HG02678 (cell line): ENCODE results near the gene VPS26C.

Source experiments
- ATAC-seq: cut with Tn5 transposase; IDR thresholded peaks from one replicate; pipeline ENCODE4 v1.9.1; 2021; ENCODE audit warnings: mild to moderate bottlenecking, moderate library complexity; ENCODE audit not compliant: unreplicated experiment

VPS26C gene

DNA sequence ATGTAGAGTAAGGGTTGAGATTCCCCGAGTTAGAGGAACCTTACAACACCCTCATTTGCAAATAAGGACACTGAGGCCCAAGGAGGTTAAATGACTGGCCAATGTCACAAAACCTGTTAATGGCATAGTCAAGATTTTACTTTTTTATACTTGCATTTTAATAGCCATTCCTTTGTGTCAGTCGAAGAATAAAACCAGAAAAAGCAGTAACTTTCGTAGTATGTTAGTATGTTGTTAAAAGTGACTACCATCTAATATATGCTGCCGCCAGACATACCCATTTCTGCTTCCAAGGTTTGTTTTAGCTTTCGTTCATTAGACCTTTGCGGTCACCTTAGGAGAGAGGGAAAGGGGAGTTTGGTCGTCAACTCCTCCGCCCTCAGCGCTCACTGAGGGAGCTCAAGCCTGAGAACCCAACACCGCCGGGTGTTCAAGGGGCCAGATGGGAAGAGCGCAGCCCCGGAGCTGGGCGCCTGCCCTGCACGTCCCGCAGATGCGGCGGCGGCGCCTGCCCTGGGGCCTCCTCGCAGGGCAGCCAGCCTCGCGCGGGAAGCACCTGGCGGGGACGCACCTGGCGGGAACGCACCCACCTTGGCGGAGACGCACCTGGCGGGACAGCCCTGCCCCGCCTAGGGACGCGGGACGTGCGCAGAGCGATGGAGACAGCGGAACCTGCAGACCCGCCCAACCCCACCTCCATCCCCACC lies 466 bp downstream of the VPS26C start:
- ATAC-seq, result peak; percentile 5

DNA sequence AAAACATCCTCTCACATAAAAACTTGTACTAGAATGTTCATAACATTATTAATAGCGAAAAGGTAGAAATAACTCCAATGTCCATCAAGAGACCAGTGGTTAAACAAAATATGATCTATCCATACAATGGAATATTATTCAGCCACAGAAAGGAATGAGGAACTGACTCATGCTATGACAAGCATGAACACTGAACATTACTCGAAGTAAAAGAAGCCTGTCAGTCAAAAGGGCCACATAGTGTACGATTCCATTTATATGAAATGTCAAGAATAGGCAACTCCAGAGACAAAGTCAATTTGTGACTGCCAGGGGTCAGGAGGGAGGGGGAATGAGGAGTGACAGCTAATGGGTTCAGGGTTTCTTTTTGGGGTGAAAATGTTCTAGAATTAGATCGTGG lies 2.3 kb downstream of the VPS26C start:
- no peak for ATAC-seq

DNA sequence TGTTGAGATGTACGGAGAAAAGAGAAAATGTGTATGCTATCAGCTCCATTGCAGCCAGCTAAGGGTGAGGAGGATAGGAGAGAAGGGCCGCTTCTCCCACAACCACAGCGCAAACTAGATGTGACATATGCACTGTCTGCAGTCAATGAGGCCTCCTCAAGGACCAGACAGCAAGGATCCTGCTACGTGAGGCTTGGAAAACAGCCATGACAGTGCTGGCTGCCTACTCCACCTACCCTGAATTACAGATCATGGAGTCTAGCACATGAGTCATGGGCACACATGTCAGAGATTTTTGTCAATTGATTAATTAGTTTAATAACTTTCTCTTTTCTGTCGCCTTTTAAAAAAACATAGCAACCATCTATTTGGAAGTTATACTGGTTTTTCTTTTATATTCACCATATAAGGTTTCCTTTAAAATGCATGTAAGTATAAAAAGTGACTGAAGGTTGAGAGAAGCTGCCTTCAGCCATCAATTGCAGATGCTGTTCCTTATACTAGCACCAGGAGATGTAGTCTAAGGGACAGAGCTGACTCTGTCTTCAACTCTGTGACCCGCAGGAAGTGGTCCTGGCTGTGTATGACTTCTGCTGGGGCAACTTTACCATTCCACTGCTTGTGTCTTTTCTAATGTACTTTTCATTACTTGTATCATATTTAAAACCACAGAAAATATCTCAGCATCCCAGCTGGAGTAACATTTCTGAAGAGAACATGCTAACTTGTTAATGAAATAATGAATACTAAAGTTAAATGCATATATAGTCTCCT lies 3.1 kb downstream of the VPS26C start:
- no peak for ATAC-seq

DNA sequence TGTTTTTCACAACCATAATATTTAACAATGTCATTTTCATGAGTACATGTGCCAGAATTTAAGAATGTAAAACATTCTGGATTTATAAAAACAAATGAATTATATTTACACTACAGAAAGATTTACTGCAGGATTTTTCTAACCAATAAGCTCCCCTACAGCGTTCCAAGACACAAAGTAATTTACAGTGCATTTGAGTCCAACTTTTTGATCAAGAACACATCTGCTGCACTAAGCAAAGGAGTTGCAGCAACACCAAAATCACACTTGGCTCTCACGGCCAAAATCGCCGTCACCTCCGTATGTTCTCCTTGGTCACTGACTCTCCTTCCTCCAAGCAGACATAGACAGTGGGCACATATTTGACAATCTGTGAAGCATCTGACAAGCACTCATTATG lies 7.7 kb downstream of the VPS26C start:
- no peak for ATAC-seq

DNA sequence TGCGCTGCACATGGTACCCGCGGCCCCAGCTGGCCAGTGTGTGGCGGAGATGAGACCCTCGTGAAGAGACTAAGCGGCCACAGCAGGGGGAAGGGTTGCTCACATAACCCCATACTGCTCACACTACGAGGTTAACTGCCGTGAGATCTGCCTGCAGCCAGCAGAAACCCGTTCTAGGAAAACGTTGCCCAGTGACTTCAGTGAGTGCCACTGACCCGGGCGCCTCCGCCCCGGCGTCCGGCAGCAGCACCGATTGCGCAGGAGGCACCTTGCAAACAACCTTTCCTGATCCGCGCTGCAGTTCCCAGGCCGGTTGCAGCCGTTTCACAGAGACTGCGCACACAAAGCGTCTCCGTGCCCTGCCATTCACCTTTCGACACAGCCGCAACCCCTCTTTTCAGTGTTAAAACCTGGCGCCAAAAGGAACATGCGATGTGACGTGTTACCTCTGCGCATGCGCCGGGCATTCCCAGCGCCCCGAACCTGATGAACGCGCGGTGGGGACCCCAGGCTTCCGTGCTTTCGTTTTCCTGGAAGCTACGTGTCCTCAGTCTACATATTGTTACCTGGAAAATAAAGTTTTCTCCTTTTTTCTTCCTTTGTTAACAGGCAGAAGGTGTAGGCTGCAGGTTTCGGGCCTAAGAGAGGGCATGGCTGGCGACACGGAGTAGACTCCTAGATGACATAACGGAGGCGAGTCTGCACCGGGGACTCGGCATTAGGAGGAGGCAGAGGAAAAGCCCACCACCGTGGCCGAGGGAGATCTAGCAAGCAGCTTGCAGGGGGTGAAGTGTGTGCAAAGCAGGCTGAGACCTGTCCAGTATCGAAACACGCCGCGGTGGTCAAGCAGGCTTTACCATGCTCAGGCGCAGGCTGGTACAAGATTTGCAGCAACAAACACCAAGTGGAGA lies 8.9 kb downstream of the VPS26C start:
- peak; percentile 67 for ATAC-seq

DNA sequence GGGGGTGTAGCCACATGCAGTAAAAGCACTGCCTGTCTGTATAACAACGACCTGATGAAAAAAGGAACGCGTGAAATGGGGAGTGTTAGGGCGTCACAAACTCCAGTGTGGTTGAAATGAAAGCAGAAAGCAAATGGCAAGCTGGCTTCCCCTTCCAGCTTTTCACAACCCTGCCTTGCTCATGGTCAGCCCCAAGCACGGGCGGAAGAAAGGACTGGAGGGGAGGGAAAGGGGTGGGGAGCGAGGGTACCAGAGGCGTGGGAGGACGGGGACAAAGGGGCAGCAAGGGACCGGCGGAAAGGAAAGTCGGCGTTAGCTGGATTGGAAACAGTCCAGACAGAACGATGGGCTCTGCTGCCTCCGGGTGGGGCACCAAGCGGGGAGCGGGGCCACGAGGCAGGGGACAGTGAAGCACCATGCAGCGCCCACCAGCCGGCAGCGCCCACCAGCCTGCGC lies 9.6 kb downstream of the VPS26C start:
- ATAC-seq, result peak; percentile 31

DNA sequence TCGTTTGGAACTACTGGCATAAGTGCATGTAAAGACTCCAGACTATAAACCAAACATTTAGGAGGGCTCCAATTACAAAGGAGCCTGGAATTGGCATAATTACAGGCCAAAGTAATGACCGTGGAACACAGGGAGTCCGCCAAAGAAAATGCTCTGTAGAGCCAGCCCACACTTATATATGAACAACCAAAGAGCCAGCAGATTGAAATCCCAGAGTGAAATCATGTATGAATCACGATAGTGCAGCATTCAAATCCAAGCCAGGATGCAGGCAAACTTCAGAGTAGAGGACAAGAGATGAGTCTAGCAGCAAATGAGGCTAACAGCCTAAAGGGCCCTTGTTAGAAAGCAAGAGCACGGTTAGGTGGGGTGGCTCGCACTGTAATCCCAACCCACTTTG lies 13.1 kb downstream of the VPS26C start:
- no peak for ATAC-seq

DNA sequence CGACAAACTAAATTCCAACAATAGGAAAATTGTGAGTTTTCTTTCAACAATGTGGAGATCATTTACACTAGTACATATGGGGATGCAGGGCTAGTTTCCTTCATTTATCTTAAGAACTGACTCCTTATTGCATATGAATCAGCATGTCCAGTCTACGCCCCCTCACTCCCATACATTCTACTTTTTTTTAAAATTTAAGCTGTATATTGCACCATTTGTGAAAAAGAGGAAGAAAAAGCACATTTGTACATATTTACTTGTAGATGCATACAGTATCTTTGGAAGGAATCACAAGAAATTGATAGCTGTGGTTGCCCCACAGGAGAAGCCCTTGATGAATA lies 15.9 kb downstream of the VPS26C start:
- no peak for ATAC-seq

DNA sequence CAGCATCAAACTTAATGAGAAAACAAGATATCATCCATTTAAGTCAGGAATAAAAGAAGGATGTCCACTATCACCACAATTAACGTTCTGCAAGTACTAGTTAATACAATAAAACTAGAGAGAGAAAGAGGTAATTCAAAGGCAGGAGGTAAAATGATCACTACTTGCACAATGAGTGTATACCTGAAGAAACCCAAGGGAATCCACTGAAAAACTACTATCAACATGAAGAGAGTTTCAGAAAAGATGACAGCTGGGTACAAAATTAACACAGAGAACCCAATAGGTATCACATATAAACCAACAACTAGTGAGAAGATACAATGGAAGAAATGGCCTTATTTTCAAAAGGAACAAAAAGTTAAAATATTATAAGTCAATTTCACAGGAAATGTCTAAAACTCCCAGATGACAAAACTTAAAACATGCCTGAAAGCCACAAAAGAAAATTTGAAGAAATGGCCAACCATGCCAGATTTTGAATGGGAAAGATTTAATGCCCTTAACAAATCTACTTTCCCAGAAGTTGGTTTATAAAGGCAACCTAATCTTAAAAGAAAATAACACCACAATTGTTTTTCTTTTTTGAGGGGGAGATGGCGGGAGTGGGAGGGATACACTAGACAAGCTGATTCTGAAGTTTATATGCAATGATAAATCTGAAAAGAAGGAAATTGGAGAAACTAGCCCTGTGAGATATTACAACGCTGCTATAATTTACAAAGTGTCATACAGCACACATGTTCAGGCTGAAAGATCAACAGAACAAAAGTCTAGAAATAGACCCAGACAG lies 17.8 kb downstream of the VPS26C start:
- ATAC-seq, result no peak

DNA sequence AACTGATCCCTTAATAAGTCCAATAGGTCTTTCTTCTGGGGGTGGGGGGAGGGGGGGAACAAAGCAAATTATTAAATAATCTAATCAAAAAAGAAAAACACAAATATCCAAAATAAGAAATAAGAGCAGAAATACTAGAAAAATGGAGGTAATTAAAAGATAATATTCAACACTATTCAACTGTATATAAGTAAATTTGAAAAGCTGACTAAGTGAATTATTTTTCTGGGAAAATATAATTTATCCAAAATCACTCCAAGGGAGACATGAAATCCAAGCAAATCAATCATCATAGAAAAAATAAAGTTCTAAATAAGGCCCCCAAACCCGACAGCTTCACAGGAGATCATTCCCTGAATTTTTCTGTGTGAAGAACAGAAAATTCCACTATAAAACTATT lies 18.8 kb downstream of the VPS26C start:
- no peak for ATAC-seq

DNA sequence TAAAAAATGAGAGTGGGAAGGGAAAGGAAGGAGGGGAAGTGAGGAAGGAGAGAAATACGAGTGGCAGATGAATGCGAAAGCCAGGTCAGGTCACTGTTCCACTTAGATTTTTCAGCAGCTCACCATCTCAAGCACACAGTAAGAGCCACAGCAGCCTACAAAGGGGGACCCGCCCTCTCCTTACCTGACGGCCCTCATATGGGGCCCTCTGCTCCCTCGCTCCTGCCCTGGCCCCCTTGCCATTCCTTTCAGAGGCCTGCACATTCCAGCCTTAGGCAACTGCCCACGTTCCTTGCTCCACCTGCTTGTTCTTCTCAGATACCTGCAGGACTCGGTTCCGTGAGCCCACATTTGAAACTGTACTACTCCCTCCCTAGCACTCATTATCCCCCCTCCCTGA lies 22.0 kb downstream of the VPS26C start:
- no peak for ATAC-seq

DNA sequence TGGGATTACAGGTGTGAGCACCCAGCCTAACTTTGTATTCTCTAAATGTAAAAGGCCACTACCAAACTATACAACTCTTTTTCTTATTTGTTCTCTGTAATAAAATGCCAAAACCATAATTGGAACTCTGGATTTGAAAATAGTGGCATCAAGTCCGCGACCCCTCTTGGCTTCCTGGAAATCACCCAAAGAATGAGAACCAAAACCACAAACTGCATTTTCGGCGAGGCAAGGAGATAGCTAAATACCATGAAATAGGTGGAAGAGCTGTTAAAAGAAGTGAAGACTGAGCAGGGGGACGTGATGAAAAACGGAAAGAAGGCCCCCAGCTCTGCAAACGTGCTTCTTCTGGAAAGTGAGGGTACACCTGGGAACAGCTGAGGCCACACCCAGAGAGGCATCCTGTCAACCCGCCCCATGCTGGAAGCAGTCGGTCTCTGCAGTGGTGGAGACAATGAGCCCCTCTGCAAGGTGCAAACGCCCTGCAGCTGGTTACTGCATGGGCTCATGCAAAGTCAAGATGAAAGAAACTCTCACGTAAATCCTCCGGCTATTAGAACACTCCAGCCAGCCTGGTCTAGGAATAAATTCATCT lies 22.5 kb downstream of the VPS26C start:
- no peak for ATAC-seq

DNA sequence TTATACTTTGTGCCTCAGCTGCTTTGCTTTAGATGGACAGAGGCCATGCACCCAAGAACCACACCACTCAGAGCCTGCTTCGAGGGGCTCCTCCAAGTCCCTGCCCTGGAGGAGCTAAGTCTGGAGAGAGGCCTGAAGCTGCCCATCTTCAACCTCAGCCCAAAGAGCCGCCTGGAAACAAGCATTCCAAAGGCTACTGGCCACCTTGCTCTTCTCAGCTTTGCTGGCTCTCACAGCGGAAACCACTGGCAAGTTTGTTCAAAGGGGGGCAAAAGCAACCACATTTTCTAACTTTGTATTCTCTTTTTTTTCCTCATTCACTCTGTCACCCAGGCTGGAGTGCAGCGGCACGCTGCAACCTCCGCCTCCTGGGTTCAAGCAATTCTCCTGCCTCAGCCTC lies 23.2 kb downstream of the VPS26C start:
- no peak for ATAC-seq

DNA sequence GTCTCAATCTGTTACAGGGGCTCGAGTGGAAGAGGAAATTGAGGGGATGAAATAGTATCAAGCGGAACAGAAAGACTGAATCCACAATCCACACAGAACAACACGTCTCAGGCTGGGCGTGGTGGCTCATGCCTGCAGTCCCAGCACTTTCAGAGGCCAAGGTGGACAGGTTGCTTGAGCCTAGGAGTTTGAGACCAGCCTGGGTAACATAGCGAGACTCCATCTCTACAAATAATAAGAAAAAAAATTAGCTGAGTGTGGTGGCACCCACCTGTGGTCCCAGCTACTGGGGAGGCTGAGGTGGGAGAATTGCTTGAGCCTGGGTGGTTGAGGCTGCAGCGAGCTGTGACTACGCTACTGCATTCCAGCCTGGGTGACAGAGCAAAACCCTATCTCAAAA lies 25.7 kb downstream of the VPS26C start:
- ATAC-seq, result no peak

DNA sequence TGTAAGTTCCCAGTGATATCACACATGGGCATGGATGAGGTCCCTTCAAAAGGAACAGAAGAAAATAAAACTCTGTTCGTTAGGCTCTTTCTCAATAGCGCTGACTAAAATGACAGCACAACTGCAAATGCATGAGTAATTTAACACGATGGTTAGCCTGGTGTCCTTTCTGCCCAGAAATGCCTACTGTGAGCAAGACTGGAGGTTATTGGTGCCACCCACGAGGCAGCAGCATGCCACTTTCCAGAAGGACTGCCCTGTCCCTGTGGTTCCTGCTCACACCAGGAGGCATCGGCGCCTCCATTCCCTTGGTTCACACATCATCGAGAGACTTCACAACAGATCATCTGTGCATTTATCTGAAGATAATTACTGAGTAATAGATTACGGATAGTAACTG lies 26.2 kb downstream of the VPS26C start:
- no peak for ATAC-seq

DNA sequence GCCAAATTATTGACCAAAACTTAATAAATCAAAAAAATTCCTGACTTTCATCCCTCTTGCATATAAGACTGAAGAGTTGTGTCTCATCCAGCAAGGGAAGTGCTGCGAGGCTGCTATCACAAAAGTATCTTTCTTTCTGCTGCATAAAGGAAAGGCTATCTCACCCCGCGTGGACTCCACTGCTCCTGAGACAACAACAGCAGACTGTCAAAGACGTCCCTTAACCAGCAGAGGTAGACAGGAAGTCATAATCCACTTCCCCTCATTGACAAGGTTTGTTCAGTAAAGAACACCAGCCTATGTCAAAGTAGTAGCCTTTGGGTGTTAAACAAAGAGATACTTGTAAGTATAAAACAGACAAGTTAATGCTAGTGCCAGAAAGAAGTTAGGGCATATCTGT lies 29.4 kb downstream of the VPS26C start:
- ATAC-seq, result no peak

DNA sequence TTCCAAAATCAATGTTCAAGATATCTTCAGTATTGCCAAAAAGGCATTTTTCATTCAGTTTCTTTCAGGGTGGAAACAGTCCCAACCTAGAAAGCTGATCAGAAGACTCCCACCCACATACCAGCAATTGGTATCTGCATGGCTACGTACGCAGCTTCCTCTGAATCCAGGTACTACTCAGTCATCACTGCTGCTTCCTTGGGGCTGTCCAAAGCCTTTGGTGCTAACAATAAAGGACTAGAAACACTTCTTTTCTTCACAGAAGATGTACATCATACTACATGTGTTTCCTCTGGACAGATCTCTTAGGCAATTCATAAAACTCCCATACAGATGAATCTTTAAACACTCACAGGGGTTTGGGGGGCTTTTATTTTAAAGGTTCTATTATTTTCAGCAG lies 29.8 kb downstream of the VPS26C start:
- no peak for ATAC-seq

DNA sequence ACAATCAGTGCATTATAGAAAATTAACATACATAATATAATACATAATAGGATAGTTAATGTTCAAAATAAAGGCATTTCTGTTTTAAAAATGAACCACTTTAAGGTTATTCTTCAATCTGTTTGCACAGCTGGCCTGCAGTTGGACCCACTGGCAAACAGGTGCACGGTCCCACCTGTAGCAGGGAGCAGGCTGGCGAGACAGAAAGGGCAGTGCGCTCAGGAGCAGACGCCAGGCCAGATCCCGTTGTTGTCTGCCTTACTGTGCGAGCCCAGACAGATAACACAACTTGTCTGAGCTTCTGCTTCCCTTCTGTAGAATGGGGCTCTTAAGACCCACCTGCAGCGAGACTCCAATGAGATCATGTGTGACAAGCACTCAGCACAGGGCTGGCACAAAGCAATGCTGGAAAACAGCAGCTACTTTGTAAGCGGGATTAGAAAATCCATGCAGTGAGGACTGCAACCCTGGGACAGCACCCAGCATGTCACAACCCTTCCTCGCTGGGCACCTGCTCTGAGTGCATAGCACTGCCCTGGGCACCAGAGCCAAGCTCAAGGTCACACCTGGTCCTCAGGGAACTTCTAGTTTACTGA lies 33.5 kb downstream of the VPS26C start:
- no peak for ATAC-seq

DNA sequence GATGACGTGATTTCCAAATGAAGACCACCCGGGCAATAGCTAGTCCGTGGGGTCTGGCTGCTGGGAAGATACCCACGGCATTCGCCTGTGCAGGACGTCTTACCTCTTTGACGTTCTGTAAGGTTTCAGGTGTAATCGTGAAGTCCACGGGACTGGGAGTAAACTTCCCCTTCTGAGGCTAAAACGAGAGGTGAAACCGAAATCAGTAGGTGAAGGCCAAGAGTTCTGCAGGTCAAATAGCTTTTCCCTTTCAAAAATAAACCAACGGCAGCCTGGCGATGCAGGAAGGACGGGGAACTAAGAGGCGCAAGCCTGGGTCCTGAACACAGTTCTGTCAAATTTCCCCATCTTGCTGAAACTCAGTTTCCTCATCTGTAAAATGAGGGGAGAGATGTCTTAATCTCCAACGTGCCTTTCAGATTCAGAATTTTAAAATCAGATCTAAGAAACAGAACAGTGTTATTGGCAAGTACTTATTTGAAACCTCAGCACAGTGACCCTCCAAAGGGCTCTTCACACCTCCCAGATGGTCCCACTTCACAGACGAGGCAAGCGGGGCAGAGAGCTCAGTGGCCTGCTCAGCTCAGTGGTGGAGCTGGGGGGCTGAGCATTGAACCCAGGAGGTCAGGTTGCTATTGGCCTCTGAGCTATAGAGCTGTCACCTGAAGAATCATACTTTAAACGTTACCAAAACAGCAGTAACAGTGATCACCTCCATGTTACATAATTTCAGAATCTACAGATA lies 34.7 kb downstream of the VPS26C start:
- no peak for ATAC-seq
